OCI-LY1 (cell line): Measurements from ENCODE around the gene PTCD3.

Experiments used
- CTCF ChIP-seq: fragments of 200-600 bp; sonication (generic), shearing (Covaris generic); IDR thresholded peaks from 2 replicates; pipeline ENCODE4 v1.5.1; 2017; ENCODE audit warnings: mild to moderate bottlenecking, antibody characterized with exemption, low read length, moderate library complexity, mixed read lengths
- EZH2 ChIP-seq: fragments of 200-600 bp; sonication (generic), shearing (Covaris generic); IDR thresholded peaks from 2 replicates; pipeline ENCODE4 v1.8.0; 2017; ENCODE audit warnings: borderline replicate concordance, mixed run types, mild to moderate bottlenecking, antibody characterized with exemption, low read length, moderate library complexity, mixed read lengths

- TF ChIP-seq EZH2 (no peak), CTCF (no peak)
Measured at GRCh38 chr2:86105252-86105968, 625 bp upstream of the PTCD3 start, which contains the start of gene POLR1A.
